HG03571 (cell line): ENCODE measurements around the gene CXCL17.
A peak's percentile ranks its signal among the peaks of the same experiment; 100 is the strongest.
"Not testable (repeated sequence)": the region's sequence is repeated elsewhere in the genome, so short reads cannot be mapped to it uniquely, and the experiment has no call there.

Source experiments
- ATAC-seq: cut with Tn5 transposase; IDR thresholded peaks from one replicate; pipeline ENCODE4 v1.9.1; 2021; ENCODE audit not compliant: unreplicated experiment

Gene CXCL17

GRCh38 chr19:42466521-42467182 lies 23.9 kb upstream of the CXCL17 start:
- ATAC-seq: no peak

GRCh38 chr19:42465827-42466280 lies 23.1 kb upstream of the CXCL17 start:
- ATAC-seq: peak; percentile 76

GRCh38 chr19:42461700-42462324 lies 19.1 kb upstream of the CXCL17 start:
- no peak for ATAC-seq

GRCh38 chr19:42461231-42461630 lies 18.5 kb upstream of the CXCL17 start:
- ATAC-seq: not testable (repeated sequence)

- ATAC-seq: no peak
These were observed 17.2 kb upstream of the CXCL17 start for GRCh38 chr19:42459926-42460325.

- no peak for ATAC-seq
These were observed 12.9 kb upstream of the CXCL17 start for GRCh38 chr19:42455621-42456081.

GRCh38 chr19:42455086-42455485 lies 12.3 kb upstream of the CXCL17 start:
- no peak for ATAC-seq

GRCh38 chr19:42452590-42452989 lies 9.8 kb upstream of the CXCL17 start:
- ATAC-seq: no peak

GRCh38 chr19:42450314-42450934 lies 7.7 kb upstream of the CXCL17 start:
- no peak for ATAC-seq

GRCh38 chr19:42448306-42448705 lies 5.6 kb upstream of the CXCL17 start:
- ATAC-seq: not testable (repeated sequence)

- ATAC-seq: no peak
These were observed 3.2 kb upstream of the CXCL17 start for GRCh38 chr19:42445948-42446347.

- ATAC-seq: no peak
These were observed 1.2 kb upstream of the CXCL17 start for GRCh38 chr19:42443944-42444398.

- ATAC-seq: no peak
These were observed 1.7 kb downstream of the CXCL17 start for GRCh38 chr19:42441049-42441445.

GRCh38 chr19:42440357-42441048 lies 2.2 kb downstream of the CXCL17 start:
- ATAC-seq: no peak

- ATAC-seq: no peak
These were observed 6.7 kb downstream of the CXCL17 start for GRCh38 chr19:42436006-42436405.

- no peak for ATAC-seq
These were observed 7.4 kb downstream of the CXCL17 start for GRCh38 chr19:42435316-42435715.

- ATAC-seq: no peak
These were observed 9.1 kb downstream of the CXCL17 start for GRCh38 chr19:42433503-42434260.

GRCh38 chr19:42431486-42431885 lies 11.3 kb downstream of the CXCL17 start:
- no peak for ATAC-seq

- no peak for ATAC-seq
These were observed 14.1 kb downstream of the CXCL17 start for GRCh38 chr19:42428676-42429075.

GRCh38 chr19:42427313-42427712 lies 15.4 kb downstream of the CXCL17 start, which contains the start of gene LIPE:
Gene LIPE (minus strand): TSS chr19:42427388. CDS start chr19:42427149, 239 bp downstream.
- ATAC-seq: no peak

- no peak for ATAC-seq
These were observed 16.1 kb downstream of the CXCL17 start for GRCh38 chr19:42426643-42427042.
